ENCODE data around the gene MAGI2. TPM values are rescaled to one million over a fixed set of nuclear protein-coding genes. Genes with fewer than 3 reads are reported as not detected.
"Not testable (repeated sequence)": the region's sequence is repeated elsewhere in the genome, so short reads cannot be mapped to it uniquely, and the experiment has no call there.

The MAGI2 gene
- total RNA-seq, 1 donor from 2014 or later = 0.38 TPM

GRCh38 chr7:78002715-78003114, 1450.8 kb downstream of the MAGI2 start:
- CTCF ChIA-PET = no interaction called here
- Mint-ChIP-seq H3K9me3 (peaks cover 2% of the 10 kb centered on the region), H3K36me3 (ENCODE audit: low read depth) (no peaks in the 10 kb centered on the region), H3K27me3 (no peaks in the 10 kb centered on the region), H3K27ac (no peak overlapping the region), H3K4me1 (no peaks in the 10 kb centered on the region), H3K4me3 (no peak overlapping the region)
- intact Hi-C loops (cut with micrococcal nuclease) = no loop called here
- DNase-seq (no peak), ATAC-seq (ENCODE audit: low read depth) (no peak)
- TF ChIP-seq CTCF (IDR thresholded peaks at IDR 0.05) = no peak
- POLR2A ChIA-PET = no interaction called here

- no peak for ATAC-seq (ENCODE audit: low read depth)
- H3K36me3 Mint-ChIP-seq (ENCODE audit: low read depth) = no peaks in the 10 kb centered on the region
- POLR2A ChIA-PET = no interaction called here
- H3K4me1 Mint-ChIP-seq = no peaks in the 10 kb centered on the region
- intact Hi-C loops (cut with micrococcal nuclease) = no loop called here
- peaks cover 2% of the 10 kb centered on the region for H3K9me3 Mint-ChIP-seq
- H3K27me3 Mint-ChIP-seq = no peaks in the 10 kb centered on the region
- H3K4me3 Mint-ChIP-seq = no peak overlapping the region
- CTCF ChIA-PET = interaction anchor here (0.9 kb wide), 1 partner anchor 13 kb away, joined by 4 read pairs; no protein-coding TSS in a partner anchor
- DNase-seq = no peak
- no peak overlapping the region for H3K27ac Mint-ChIP-seq
- no peak for TF ChIP-seq CTCF (IDR thresholded peaks at IDR 0.05)
Observed at GRCh38 chr7:78002021-78002420, 1451.4 kb downstream of the MAGI2 start.

- ChIA-PET CTCF (interaction anchor here (1.1 kb wide), 1 partner anchor 9 kb away, joined by 3 read pairs; no protein-coding TSS in a partner anchor), POLR2A (interaction anchor here (0.5 kb wide), 1 partner anchor 21 kb away, joined by 3 read pairs; no protein-coding TSS in a partner anchor)
- DNase-seq; H3K4me3 Mint-ChIP-seq; ATAC-seq (ENCODE audit: low read depth); intact Hi-C loops (cut with micrococcal nuclease); H3K36me3 Mint-ChIP-seq (ENCODE audit: low read depth); H3K27me3 Mint-ChIP-seq; H3K9me3 Mint-ChIP-seq; H3K27ac Mint-ChIP-seq; H3K4me1 Mint-ChIP-seq: not testable (repeated sequence)
Observed at GRCh38 chr7:77999168-77999567, 1454.3 kb downstream of the MAGI2 start.

- CTCF ChIA-PET = no interaction called here
- POLR2A ChIA-PET = no interaction called here
- H3K4me3 Mint-ChIP-seq = no peak overlapping the region
- no peaks in the 10 kb centered on the region for H3K4me1 Mint-ChIP-seq
- peaks cover 2% of the 10 kb centered on the region for H3K9me3 Mint-ChIP-seq
- no peak for DNase-seq
- H3K27ac Mint-ChIP-seq = no peak overlapping the region
- intact Hi-C loops (cut with micrococcal nuclease) = no loop called here
- no peak for ATAC-seq (ENCODE audit: low read depth)
- TF ChIP-seq CTCF (IDR thresholded peaks at IDR 0.05) = no peak
- no peaks in the 10 kb centered on the region for H3K36me3 Mint-ChIP-seq (ENCODE audit: low read depth)
- H3K27me3 Mint-ChIP-seq = no peaks in the 10 kb centered on the region
Observed at GRCh38 chr7:77995717-77996116, 1457.8 kb downstream of the MAGI2 start.

GRCh38 chr7:77993838-77994237, 1459.6 kb downstream of the MAGI2 start:
- no peaks in the 10 kb centered on the region for H3K4me1 Mint-ChIP-seq
- no peak overlapping the region for H3K27ac Mint-ChIP-seq
- intact Hi-C loops (cut with micrococcal nuclease) = no loop called here
- ATAC-seq (ENCODE audit: low read depth) (no peak), DNase-seq (no peak)
- H3K36me3 Mint-ChIP-seq (ENCODE audit: low read depth) = no peaks in the 10 kb centered on the region
- H3K27me3 Mint-ChIP-seq = no peaks in the 10 kb centered on the region
- ChIA-PET CTCF (no interaction called here), POLR2A (no interaction called here)
- H3K4me3 Mint-ChIP-seq = no peak overlapping the region
- no peak for TF ChIP-seq CTCF (IDR thresholded peaks at IDR 0.05)
- H3K9me3 Mint-ChIP-seq = no peaks in the 10 kb centered on the region

GRCh38 chr7:77991656-77992055, 1461.8 kb downstream of the MAGI2 start:
- ChIA-PET POLR2A (no interaction called here), CTCF (no interaction called here)
- DNase-seq (no peak), ATAC-seq (ENCODE audit: low read depth) (no peak)
- no peaks in the 10 kb centered on the region for H3K9me3 Mint-ChIP-seq
- H3K36me3 Mint-ChIP-seq (ENCODE audit: low read depth) = no peaks in the 10 kb centered on the region
- H3K27me3 Mint-ChIP-seq = peaks cover 4% of the 10 kb centered on the region
- no peak for TF ChIP-seq CTCF (IDR thresholded peaks at IDR 0.05)
- intact Hi-C loops (cut with micrococcal nuclease) = no loop called here
- H3K4me1 Mint-ChIP-seq = no peaks in the 10 kb centered on the region
- H3K27ac Mint-ChIP-seq = no peak overlapping the region
- H3K4me3 Mint-ChIP-seq = no peak overlapping the region

Measured in activated B cell treated with CpG ODN at 0.5 μM for 24 hours (primary cell).